Upper lobe of left lung (tissue), 6 donors: Measurements from ENCODE around the gene OLFML2B. TPM values are rescaled to one million over a fixed set of nuclear protein-coding genes. Genes with fewer than 3 reads are reported as not detected.

ENCODE experiments used
- ATAC-seq, 2 donors: fragments of 200-7000 bp; cut with Tn5 transposase; one replicate each; pipeline ENCODE4 v1.9.1; 2022; ENCODE audit warnings: mild to moderate bottlenecking in 2 of 2, moderate library complexity in 2 of 2; ENCODE audit not compliant: low FRiP score in 2 of 2
- DNase-seq, 2 donors: peaks; one replicate each; pipeline ENCODE4 v3.0.0-alpha.2; 2019 to 2020
- H3K27ac ChIP-seq, 4 donors: fragments of 200-600 bp; sonication (generic); one replicate each; pipeline ENCODE4 v1.5.1; 2016 to 2019
- H3K27me3 ChIP-seq, 4 donors: fragments of 200-600 bp; sonication (generic); one replicate each; pipeline ENCODE4 v1.5.1; 2017 to 2019
- H3K36me3 ChIP-seq, 4 donors: fragments of 200-600 bp; sonication (generic); one replicate each; pipeline ENCODE4 v1.5.1; 2016 to 2019
- H3K4me1 ChIP-seq, 4 donors: fragments of 200-600 bp; sonication (generic); one replicate each; pipeline ENCODE4 v1.5.1; 2018 to 2019
- H3K4me3 ChIP-seq, 4 donors: fragments of 200-600 bp; sonication (generic); one replicate each; pipeline ENCODE4 v1.5.1; 2017 to 2019; ENCODE audit warnings: mild to moderate bottlenecking in 2 of 4, moderate library complexity in 1 of 4
- H3K9me3 ChIP-seq, 4 donors: fragments of 200-600 bp; sonication (generic); one replicate each; pipeline ENCODE4 v1.5.1; 2018 to 2019
- CTCF ChIP-seq, 6 experiments: fragments of 450-650 bp in 4 of 6; fragments of 200-600 bp in 2 of 6; sonication (generic) in 2 of 6; IDR thresholded peaks; one replicate each; pipeline ENCODE4 v1.5.1; 2016 to 2019; ENCODE audit warnings: antibody characterized with exemption in 6 of 6
- EP300 ChIP-seq, 4 donors: sonication (generic); formaldehyde crosslinking; IDR thresholded peaks; one replicate each; pipeline ENCODE4 v1.5.1; 2017; ENCODE audit warnings: antibody characterized with exemption in 4 of 4, control low read depth in 2 of 4
- POLR2A ChIP-seq, 4 donors: fragments of 450-650 bp; IDR thresholded peaks; one replicate each; pipeline ENCODE4 v1.5.1; 2016 to 2017; ENCODE audit warnings: antibody characterized with exemption in 4 of 4, mild to moderate bottlenecking in 2 of 4
- POLR2AphosphoS5 ChIP-seq, 2 donors: sonication (generic); formaldehyde crosslinking; IDR thresholded peaks; one replicate each; pipeline ENCODE4 v1.5.1; 2017; ENCODE audit warnings: antibody characterized with exemption in 2 of 2
- WGBS, 2 donors: methylation state at CpG; one replicate each; pipeline ENCODE4 v1.1.5; 2017 to 2018; 5-methylcytosine and 5-hydroxymethylcytosine counted together
- total RNA-seq, 6 donors: library from RNA; depleted of rRNA in 4 of 6; stranded (reverse); fragments of >200 nt in 4 of 6; gene quantifications; one replicate each; pipeline versions ENCODE4 v1.1.0 to v1.2.1, GENCODE V29; 2016 to 2021
- donor health status: DM: no; HTN: no; CAD: no; lungs with moderate emphysema.
- donor health status: DM: no; HTN: yes; CAD: no; lungs with severe emphysema.

Gene OLFML2B
- total RNA-seq, 6 donors from 2014 or later: 5.1 to 51.3 (median 9.9) TPM

- TF ChIP-seq POLR2A (IDR thresholded peaks at IDR 0.05) (no peak), POLR2AphosphoS5 (IDR thresholded peaks at IDR 0.05) (no peak), EP300 (IDR thresholded peaks at IDR 0.05) (no peak)
- DNase-seq (no peak), ATAC-seq (no peak)
- Histone ChIP-seq H3K4me3 (no peak overlapping the region), H3K27ac (no peak overlapping the region), H3K9me3 (no peaks in the 10 kb centered on the region), H3K36me3 (no peaks in the 10 kb centered on the region), H3K4me1 (peaks cover 0 to 4% (median 0%) of the 10 kb centered on the region in 4 donors), H3K27me3 (no peaks in the 10 kb centered on the region)
- 93 to 98% methylated on average over 3 of the region's 3 CpGs for WGBS, 2 donors
These were observed 7.2 kb upstream of the OLFML2B start for GRCh38 chr1:162030759-162031280.

- DNase-seq (no peak), ATAC-seq (no peak)
- Histone ChIP-seq H3K9me3 (no peaks in the 10 kb centered on the region), H3K27ac (no peak overlapping the region), H3K4me3 (no peak overlapping the region), H3K4me1 (peaks cover 2 to 8% (median 5%) of the 10 kb centered on the region in 4 donors), H3K36me3 (no peaks in the 10 kb centered on the region), H3K27me3 (no peaks in the 10 kb centered on the region)
- TF ChIP-seq EP300 (IDR thresholded peaks at IDR 0.05) (no peak), POLR2AphosphoS5 (IDR thresholded peaks at IDR 0.05) (no peak), CTCF (IDR thresholded peaks at IDR 0.05) (no peak), POLR2A (IDR thresholded peaks at IDR 0.05) (no peak)
- WGBS, 2 donors: 46 to 53% methylated on average over 4 of the region's 4 CpGs
These were observed 5.5 kb upstream of the OLFML2B start for GRCh38 chr1:162029157-162029556.

GRCh38 chr1:162028726-162029125 is 5.1 kb upstream of the OLFML2B start:
- 47 to 54% methylated on average over 6 of the region's 6 CpGs for WGBS, 2 donors
- no peak overlapping the region for H3K27ac ChIP-seq
- peaks cover 6 to 13% (median 9%) of the 10 kb centered on the region in 4 donors for H3K4me1 ChIP-seq
- H3K4me3 ChIP-seq: no peak overlapping the region
- no peaks in the 10 kb centered on the region for H3K36me3 ChIP-seq
- H3K27me3 ChIP-seq: no peaks in the 10 kb centered on the region
- peak in 1 of 2 donors; percentile 32 for DNase-seq
- ATAC-seq: peak in 1 of 2 donors; percentile 36
- TF ChIP-seq EP300 (IDR thresholded peaks at IDR 0.05) (no peak), POLR2A (IDR thresholded peaks at IDR 0.05) (peak in 1 of 4 donors; percentile 45)
- no peaks in the 10 kb centered on the region for H3K9me3 ChIP-seq

GRCh38 chr1:162026881-162027280 is 3.2 kb upstream of the OLFML2B start:
- DNase-seq (no peak), ATAC-seq (no peak)
- no peak overlapping the region for H3K27ac ChIP-seq
- H3K36me3 ChIP-seq: no peaks in the 10 kb centered on the region
- 67 to 75% methylated on average over 2 of the region's 2 CpGs for WGBS, 2 donors
- TF ChIP-seq POLR2AphosphoS5 (IDR thresholded peaks at IDR 0.05) (no peak), EP300 (IDR thresholded peaks at IDR 0.05) (no peak), POLR2A (IDR thresholded peaks at IDR 0.05) (no peak), CTCF (IDR thresholded peaks at IDR 0.05) (no peak)
- H3K27me3 ChIP-seq: peaks cover 0 to 3% (median 0%) of the 10 kb centered on the region in 4 donors
- no peaks in the 10 kb centered on the region for H3K9me3 ChIP-seq
- peaks cover 12 to 21% (median 16%) of the 10 kb centered on the region in 4 donors for H3K4me1 ChIP-seq
- H3K4me3 ChIP-seq: no peak overlapping the region

- Histone ChIP-seq H3K4me3 (no peak overlapping the region), H3K36me3 (no peaks in the 10 kb centered on the region), H3K9me3 (no peaks in the 10 kb centered on the region), H3K27me3 (peaks cover 0 to 3% (median 0%) of the 10 kb centered on the region in 4 donors), H3K27ac (no peak overlapping the region), H3K4me1 (peaks cover 12 to 30% (median 25%) of the 10 kb centered on the region in 4 donors)
- DNase-seq (no peak), ATAC-seq (no peak)
- WGBS, 2 donors: 96 to 99% methylated on average over 2 of the region's 2 CpGs
- TF ChIP-seq POLR2AphosphoS5 (IDR thresholded peaks at IDR 0.05) (no peak), POLR2A (IDR thresholded peaks at IDR 0.05) (peak in 1 of 4 donors; percentile 17)
These were observed 1.9 kb upstream of the OLFML2B start for GRCh38 chr1:162025541-162025940.

GRCh38 chr1:162023181-162023546 is 505 bp downstream of the OLFML2B start:
- Histone ChIP-seq H3K9me3 (no peaks in the 10 kb centered on the region), H3K36me3 (no peaks in the 10 kb centered on the region), H3K27ac (peak overlapping the region; percentile 41 to 82 (median 52)), H3K27me3 (peaks cover 0 to 3% (median 0%) of the 10 kb centered on the region in 4 donors), H3K4me1 (peaks cover 25 to 45% (median 35%) of the 10 kb centered on the region in 4 donors), H3K4me3 (peak overlapping the region; percentile 48 to 63 (median 58))
- no peak for DNase-seq
- ATAC-seq: peak; percentile 3
- 54 to 56% methylated on average over 7 to 15 of the region's 20 CpGs for WGBS, 2 donors
- TF ChIP-seq POLR2A (IDR thresholded peaks at IDR 0.05): no peak
- no peak for TF ChIP-seq POLR2AphosphoS5 (IDR thresholded peaks at IDR 0.05)
- no peak for TF ChIP-seq EP300 (IDR thresholded peaks at IDR 0.05)
- no peak for TF ChIP-seq CTCF (IDR thresholded peaks at IDR 0.05)
